Measurements from ENCODE around the gene PLAGL2.
A peak's percentile ranks its signal among the peaks of the same experiment; 100 is the strongest.
"Not testable (repeated sequence)": the region's sequence is repeated elsewhere in the genome, so short reads cannot be mapped to it uniquely, and the experiment has no call there.

PLAGL2 gene

GRCh38 chr20:32207626-32208498, at the start of gene PLAGL2, which contains the start of gene POFUT1:
TSS of gene PLAGL2 (minus strand) at chr20:32207743. CDS start at chr20:32202178, 5,565 bp downstream.
TSS of gene POFUT1 (plus strand) at chr20:32207880. CDS start at chr20:32207942, 62 bp downstream.
- H3K4me3 ChIP-seq (ENCODE audit: low read depth, low read length), result peak within 1 kb of the TSS; percentile 95
- DNase-seq (ENCODE audit: low read depth), result peak; percentile 87
- TF ChIP-seq CTCF (conservative IDR thresholded peaks at IDR 0.05; ENCODE audit: low read depth, low read length), result peak; percentile 17

DNA sequence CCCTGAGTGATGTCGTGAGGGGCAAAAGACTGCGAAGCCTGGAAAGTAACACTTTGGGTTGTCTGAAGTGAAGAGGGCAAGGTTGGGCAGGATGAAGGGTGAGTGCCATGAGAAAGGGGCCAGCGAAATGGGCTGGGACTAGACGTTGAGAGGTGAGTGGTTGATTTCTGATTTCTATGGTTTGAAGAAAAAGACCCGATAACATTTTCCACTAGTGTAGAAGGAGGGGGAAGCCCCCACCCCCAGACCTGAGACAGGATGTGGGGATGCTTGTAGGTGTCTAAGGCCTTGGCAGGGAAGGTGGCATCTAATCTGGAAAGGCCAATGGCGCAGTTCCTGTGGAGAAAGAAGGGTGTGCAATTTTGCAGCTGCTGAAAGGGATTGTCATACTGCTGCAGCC, 44.6 kb upstream of the PLAGL2 start:
- no peak overlapping the region for H3K4me3 ChIP-seq (ENCODE audit: low read depth, low read length)
- no peak for DNase-seq (ENCODE audit: low read depth)
- no peak for TF ChIP-seq CTCF (conservative IDR thresholded peaks at IDR 0.05; ENCODE audit: low read depth, low read length)

DNA sequence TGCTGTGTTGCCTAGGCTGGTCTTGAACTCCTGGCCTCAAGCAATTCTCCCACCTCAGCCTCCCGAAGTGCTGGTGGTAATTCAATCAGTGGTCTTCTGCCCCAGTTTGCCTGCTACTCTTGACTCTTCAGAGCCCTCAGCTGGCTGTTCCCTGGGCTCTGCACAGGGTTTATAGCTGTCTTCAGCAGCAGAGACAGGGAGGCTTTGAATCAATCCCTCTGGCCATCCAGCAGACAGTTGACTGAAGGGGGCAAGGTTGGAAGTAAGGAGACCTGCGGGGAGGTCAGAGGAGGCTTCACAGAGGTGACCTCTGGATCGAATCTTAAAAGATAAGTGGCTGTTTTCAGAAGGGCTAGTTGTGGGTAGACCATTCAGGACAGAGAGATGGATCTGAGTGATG, 43.9 kb upstream of the PLAGL2 start:
- H3K4me3 ChIP-seq (ENCODE audit: low read depth, low read length), result no peak overlapping the region
- no peak for TF ChIP-seq CTCF (conservative IDR thresholded peaks at IDR 0.05; ENCODE audit: low read depth, low read length)
- no peak for DNase-seq (ENCODE audit: low read depth)

DNA sequence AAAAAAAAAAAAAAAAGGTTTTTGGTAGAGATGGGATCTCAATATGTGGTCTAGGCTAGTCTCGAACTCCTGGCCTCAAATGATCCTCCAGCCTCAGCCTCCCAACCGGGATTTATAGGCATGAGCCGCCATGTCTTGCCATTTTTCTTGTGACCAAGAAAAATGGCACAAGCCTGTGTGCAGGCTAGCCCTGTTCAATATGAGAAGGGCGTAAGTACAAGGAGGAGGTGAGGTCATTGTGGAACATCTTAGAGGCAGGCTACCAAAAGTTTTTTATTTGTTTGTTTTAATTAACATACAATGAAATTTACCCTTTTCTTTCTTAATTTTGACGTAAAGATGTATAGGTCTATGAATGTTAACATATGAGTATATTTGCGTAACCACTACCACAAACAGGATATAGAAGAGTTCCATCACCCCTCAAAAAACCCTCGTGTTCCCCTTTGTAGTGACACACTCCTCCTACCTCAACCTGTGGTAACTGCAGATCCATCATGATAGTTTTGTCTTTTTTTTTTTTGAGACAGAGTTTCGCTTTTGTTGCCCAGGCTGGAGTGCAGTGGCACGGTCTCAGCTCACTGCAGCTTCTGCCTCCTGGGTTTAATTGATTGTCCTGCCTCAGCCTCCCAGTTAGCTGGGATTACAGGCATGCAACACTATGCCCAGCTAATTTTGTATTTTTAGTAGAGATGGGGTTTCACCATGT, 41.6 kb upstream of the PLAGL2 start:
- TF ChIP-seq CTCF (conservative IDR thresholded peaks at IDR 0.05; ENCODE audit: low read depth, low read length), result no peak
- DNase-seq (ENCODE audit: low read depth), result no peak
- H3K4me3 ChIP-seq (ENCODE audit: low read depth, low read length), result no peak overlapping the region

- no peak overlapping the region for H3K4me3 ChIP-seq (ENCODE audit: low read depth, low read length)
- DNase-seq (ENCODE audit: low read depth), result no peak
- no peak for TF ChIP-seq CTCF (conservative IDR thresholded peaks at IDR 0.05; ENCODE audit: low read depth, low read length)
Observed at GRCh38 chr20:32248043-32248442, 40.5 kb upstream of the PLAGL2 start.

DNA sequence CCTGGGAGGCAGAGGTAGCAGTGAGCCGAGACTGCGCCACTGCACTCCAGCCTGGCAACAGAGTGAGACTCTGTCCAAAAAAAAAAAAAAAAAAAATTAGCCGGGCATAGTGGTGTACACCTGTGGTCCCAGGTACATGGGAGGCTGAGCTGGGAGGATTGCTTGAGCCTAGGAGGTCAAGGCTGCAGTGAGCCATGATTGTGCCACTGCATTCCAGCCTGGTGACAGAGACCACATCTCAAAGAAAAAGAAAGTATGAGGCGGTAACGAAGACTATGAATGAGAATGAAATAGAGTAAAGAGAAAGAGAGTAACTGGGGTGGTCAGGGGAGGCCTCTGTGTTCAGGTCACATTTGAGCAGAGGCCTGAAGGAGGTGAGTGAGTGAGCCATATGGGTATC, 38.7 kb upstream of the PLAGL2 start:
- not testable (repeated sequence) for DNase-seq (ENCODE audit: low read depth); H3K4me3 ChIP-seq (ENCODE audit: low read depth, low read length)

DNA sequence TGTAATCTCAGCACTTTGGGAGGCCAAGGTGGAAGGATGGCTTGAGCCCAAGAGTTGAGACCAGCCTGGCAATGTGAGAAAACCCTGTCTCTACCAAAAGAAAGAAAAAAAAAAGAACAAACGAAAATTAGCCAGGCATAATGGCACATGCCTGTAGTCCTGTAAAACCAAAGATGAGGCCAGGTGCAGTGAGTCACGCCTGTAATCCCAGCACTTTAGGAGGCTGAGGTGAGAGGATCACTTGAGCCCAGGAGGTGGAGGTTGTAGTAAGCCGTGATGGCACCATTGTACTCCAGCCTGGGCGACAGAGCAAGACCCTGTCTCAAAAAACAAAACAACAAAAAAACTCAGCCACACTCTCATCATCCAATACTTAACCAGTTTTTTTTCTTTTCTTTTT, 37.4 kb upstream of the PLAGL2 start:
- no peak for DNase-seq (ENCODE audit: low read depth)
- no peak for TF ChIP-seq CTCF (conservative IDR thresholded peaks at IDR 0.05; ENCODE audit: low read depth, low read length)

More for the DNA sequence above, 37.4 kb upstream of the PLAGL2 start:
- H3K4me3 ChIP-seq (ENCODE audit: low read depth, low read length), result no peak overlapping the region
